WTC11 (cell line): ENCODE results near the gene AP1G1. TPM values are rescaled to one million over a fixed set of nuclear protein-coding genes. Genes with fewer than 3 reads are reported as not detected.

Source experiments
- ARID4B ChIP-seq: sonication (generic); formaldehyde crosslinking; IDR thresholded peaks from 2 replicates; pipeline ENCODE4 v1.8.0; 2023; ENCODE audit warnings: missing genetic modification reagents, mild to moderate bottlenecking, borderline replicate concordance
- ATF6 ChIP-seq: sonication (generic); formaldehyde crosslinking; IDR thresholded peaks from 2 replicates; pipeline ENCODE4 v1.8.1; 2023; ENCODE audit warnings: mild to moderate bottlenecking, missing genetic modification reagents
- ELF4 ChIP-seq: sonication (generic); formaldehyde crosslinking; IDR thresholded peaks from 2 replicates; pipeline ENCODE4 v1.8.1; 2022; ENCODE audit warnings: low read depth, mild to moderate bottlenecking, moderate library complexity, missing genetic modification reagents
- FOXJ3 ChIP-seq: sonication (generic); formaldehyde crosslinking; IDR thresholded peaks from 2 replicates; pipeline ENCODE4 v1.9.0; 2021; ENCODE audit warnings: missing genetic modification reagents, mild to moderate bottlenecking, borderline replicate concordance
- MXD4 ChIP-seq: fragments of 250-450 bp; sonication (Bioruptor Pico); IDR thresholded peaks from 2 replicates; pipeline ENCODE4 v1.8.0; 2021; ENCODE audit warnings: mild to moderate bottlenecking, moderate library complexity, borderline replicate concordance
- NFYB ChIP-seq: sonication (generic); formaldehyde crosslinking; conservative IDR thresholded peaks from 2 replicates; pipeline ENCODE4 v1.8.0; 2022; ENCODE audit warnings: low read depth, missing genetic modification reagents
- NR3C1 ChIP-seq: sonication (generic); formaldehyde crosslinking; conservative IDR thresholded peaks from 2 replicates; pipeline ENCODE4 v1.8.1; 2023; ENCODE audit warnings: low read depth, mild to moderate bottlenecking, missing genetic modification reagents
- PREB ChIP-seq: sonication (generic); formaldehyde crosslinking; IDR thresholded peaks from 2 replicates; pipeline ENCODE4 v1.8.1; 2022; ENCODE audit warnings: mild to moderate bottlenecking, missing genetic modification reagents, moderate library complexity, borderline replicate concordance
- PRRX2 ChIP-seq: fragments of 250-450 bp; sonication (Bioruptor Pico); IDR thresholded peaks from 2 replicates; pipeline ENCODE4 v1.8.0; 2021; ENCODE audit warnings: mild to moderate bottlenecking
- RORB ChIP-seq: fragments of 250-450 bp; sonication (Bioruptor Pico); IDR thresholded peaks from 2 replicates; pipeline ENCODE4 v1.9.0; 2021; ENCODE audit warnings: mild to moderate bottlenecking
- SMAD3 ChIP-seq: sonication (generic); formaldehyde crosslinking; IDR thresholded peaks from 2 replicates; pipeline ENCODE4 v1.8.0; 2022; ENCODE audit warnings: missing genetic modification reagents, mild to moderate bottlenecking, borderline replicate concordance
- TCF7 ChIP-seq: sonication (generic); formaldehyde crosslinking; IDR thresholded peaks from 2 replicates; pipeline ENCODE4 v1.8.0; 2022; ENCODE audit warnings: mild to moderate bottlenecking, low read depth, missing genetic modification reagents, moderate library complexity
- TEAD4 ChIP-seq: sonication (generic); formaldehyde crosslinking; IDR thresholded peaks from 2 replicates; pipeline ENCODE4 v1.8.0; 2022; ENCODE audit warnings: mild to moderate bottlenecking, missing genetic modification reagents
- ZBTB43 ChIP-seq: sonication (generic); formaldehyde crosslinking; IDR thresholded peaks from 2 replicates; pipeline ENCODE4 v1.8.1; 2023; ENCODE audit warnings: mild to moderate bottlenecking, missing genetic modification reagents
- ZNF121 ChIP-seq: sonication (generic); formaldehyde crosslinking; IDR thresholded peaks from 2 replicates; pipeline ENCODE4 v1.8.0; 2023; ENCODE audit warnings: missing genetic modification reagents
- ZNF232 ChIP-seq: sonication (generic); formaldehyde crosslinking; IDR thresholded peaks from 2 replicates; pipeline ENCODE4 v1.8.0; 2022; ENCODE audit warnings: mild to moderate bottlenecking, missing genetic modification reagents
- ZNF263 ChIP-seq: sonication (generic); formaldehyde crosslinking; IDR thresholded peaks from 2 replicates; pipeline ENCODE4 v1.8.1; 2022; ENCODE audit warnings: low read depth, mild to moderate bottlenecking, moderate library complexity, missing genetic modification reagents
- ZNF423 ChIP-seq: fragments of 250-450 bp; sonication (Bioruptor Pico); IDR thresholded peaks from 2 replicates; pipeline ENCODE4 v2.1.2; 2022; ENCODE audit warnings: mild to moderate bottlenecking, moderate library complexity
- ZNF425 ChIP-seq: fragments of 250-450 bp; sonication (Bioruptor Pico); conservative IDR thresholded peaks from 2 replicates; pipeline ENCODE4 v1.9.0; 2021; ENCODE audit warnings: mild to moderate bottlenecking
- total RNA-seq: library from RNA; stranded (reverse); gene quantifications from 3 replicates; pipeline ENCODE4 v1.2.3, GENCODE V29; 2021
- TF ChIP-seq, protein P1 (sequence below): sonication (generic); formaldehyde crosslinking; IDR thresholded peaks from 2 replicates; pipeline ENCODE4 v1.8.0; 2022; ENCODE audit warnings: mild to moderate bottlenecking, missing genetic modification reagents
- TF ChIP-seq, protein P2 (sequence below): sonication (generic); formaldehyde crosslinking; IDR thresholded peaks from 2 replicates; pipeline ENCODE4 v1.8.1; 2022; ENCODE audit warnings: mild to moderate bottlenecking, moderate library complexity, missing genetic modification reagents
- TF ChIP-seq, protein P3 (sequence below): fragments of 250-450 bp; sonication (Bioruptor Pico); IDR thresholded peaks from 2 replicates; pipeline ENCODE4 v1.9.0; 2021; ENCODE audit warnings: mild to moderate bottlenecking
- TF ChIP-seq, protein P4 (sequence below): sonication (generic); formaldehyde crosslinking; IDR thresholded peaks from 2 replicates; pipeline ENCODE4 v1.8.0; 2022; ENCODE audit warnings: mild to moderate bottlenecking, missing genetic modification reagents

The AP1G1 gene
- total RNA-seq, 1 experiment from 2014 or later, result 72.4 TPM

GRCh38 chr16:71722801-71723536 is 85.7 kb downstream of the AP1G1 start (continued):
- TF ChIP-seq ATF6 (CRISPR knock-in tag), result no peak
- TF ChIP-seq TCF7, result no peak
- TF ChIP-seq PREB (CRISPR knock-in tag), result no peak
- TF ChIP-seq, protein P1, sequence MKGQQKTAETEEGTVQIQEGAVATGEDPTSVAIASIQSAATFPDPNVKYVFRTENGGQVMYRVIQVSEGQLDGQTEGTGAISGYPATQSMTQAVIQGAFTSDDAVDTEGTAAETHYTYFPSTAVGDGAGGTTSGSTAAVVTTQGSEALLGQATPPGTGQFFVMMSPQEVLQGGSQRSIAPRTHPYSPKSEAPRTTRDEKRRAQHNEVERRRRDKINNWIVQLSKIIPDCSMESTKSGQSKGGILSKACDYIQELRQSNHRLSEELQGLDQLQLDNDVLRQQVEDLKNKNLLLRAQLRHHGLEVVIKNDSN (CRISPR knock-in tag), result no peak
- no peak for TF ChIP-seq ZNF263
- TF ChIP-seq, protein P2, sequence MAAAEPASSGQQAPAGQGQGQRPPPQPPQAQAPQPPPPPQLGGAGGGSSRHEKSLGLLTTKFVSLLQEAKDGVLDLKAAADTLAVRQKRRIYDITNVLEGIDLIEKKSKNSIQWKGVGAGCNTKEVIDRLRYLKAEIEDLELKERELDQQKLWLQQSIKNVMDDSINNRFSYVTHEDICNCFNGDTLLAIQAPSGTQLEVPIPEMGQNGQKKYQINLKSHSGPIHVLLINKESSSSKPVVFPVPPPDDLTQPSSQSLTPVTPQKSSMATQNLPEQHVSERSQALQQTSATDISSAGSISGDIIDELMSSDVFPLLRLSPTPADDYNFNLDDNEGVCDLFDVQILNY (CRISPR knock-in tag), result no peak
- TF ChIP-seq RORB (CRISPR knock-in tag), result no peak
- TF ChIP-seq NR3C1 (CRISPR knock-in tag), result no peak
- no peak for TF ChIP-seq ZNF423
- no peak for TF ChIP-seq NFYB (CRISPR knock-in tag)
- no peak for TF ChIP-seq ELF4
- TF ChIP-seq ARID4B, result peak; percentile 43; the same call in 1 of the 2 replicates
- TF ChIP-seq SMAD3 (CRISPR knock-in tag), result no peak
- no peak for TF ChIP-seq PRRX2 (CRISPR knock-in tag)
- TF ChIP-seq, protein P3, sequence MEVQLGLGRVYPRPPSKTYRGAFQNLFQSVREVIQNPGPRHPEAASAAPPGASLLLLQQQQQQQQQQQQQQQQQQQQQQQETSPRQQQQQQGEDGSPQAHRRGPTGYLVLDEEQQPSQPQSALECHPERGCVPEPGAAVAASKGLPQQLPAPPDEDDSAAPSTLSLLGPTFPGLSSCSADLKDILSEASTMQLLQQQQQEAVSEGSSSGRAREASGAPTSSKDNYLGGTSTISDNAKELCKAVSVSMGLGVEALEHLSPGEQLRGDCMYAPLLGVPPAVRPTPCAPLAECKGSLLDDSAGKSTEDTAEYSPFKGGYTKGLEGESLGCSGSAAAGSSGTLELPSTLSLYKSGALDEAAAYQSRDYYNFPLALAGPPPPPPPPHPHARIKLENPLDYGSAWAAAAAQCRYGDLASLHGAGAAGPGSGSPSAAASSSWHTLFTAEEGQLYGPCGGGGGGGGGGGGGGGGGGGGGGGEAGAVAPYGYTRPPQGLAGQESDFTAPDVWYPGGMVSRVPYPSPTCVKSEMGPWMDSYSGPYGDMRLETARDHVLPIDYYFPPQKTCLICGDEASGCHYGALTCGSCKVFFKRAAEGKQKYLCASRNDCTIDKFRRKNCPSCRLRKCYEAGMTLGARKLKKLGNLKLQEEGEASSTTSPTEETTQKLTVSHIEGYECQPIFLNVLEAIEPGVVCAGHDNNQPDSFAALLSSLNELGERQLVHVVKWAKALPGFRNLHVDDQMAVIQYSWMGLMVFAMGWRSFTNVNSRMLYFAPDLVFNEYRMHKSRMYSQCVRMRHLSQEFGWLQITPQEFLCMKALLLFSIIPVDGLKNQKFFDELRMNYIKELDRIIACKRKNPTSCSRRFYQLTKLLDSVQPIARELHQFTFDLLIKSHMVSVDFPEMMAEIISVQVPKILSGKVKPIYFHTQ, result no peak
- no peak for TF ChIP-seq ZNF121 (CRISPR knock-in tag)
- TF ChIP-seq FOXJ3 (CRISPR knock-in tag), result no peak
- no peak for TF ChIP-seq ZNF425 (CRISPR knock-in tag)
- no peak for TF ChIP-seq ZNF232
- 0 out of 2 replicates have a peak, but pooled peaks have one; percentile 16 for TF ChIP-seq TEAD4 (CRISPR knock-in tag)
- TF ChIP-seq, protein P4, sequence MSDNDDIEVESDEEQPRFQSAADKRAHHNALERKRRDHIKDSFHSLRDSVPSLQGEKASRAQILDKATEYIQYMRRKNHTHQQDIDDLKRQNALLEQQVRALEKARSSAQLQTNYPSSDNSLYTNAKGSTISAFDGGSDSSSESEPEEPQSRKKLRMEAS, result 0 out of 2 replicates have a peak, but pooled peaks have one; percentile 39
- TF ChIP-seq MXD4 (CRISPR knock-in tag), result no peak
- TF ChIP-seq ZBTB43 (CRISPR knock-in tag), result no peak
